HepG2 (cell line): ENCODE results near the gene CCDC93. TPM values are rescaled to one million over a fixed set of nuclear protein-coding genes. Genes with fewer than 3 reads are reported as not detected.
A peak's percentile ranks its signal among the peaks of the same experiment; 100 is the strongest.

Experiments used
- MBNL3 ChIP-seq: fragments of 250-450 bp; sonication (Bioruptor Pico); conservative IDR thresholded peaks from 2 replicates; pipeline ENCODE4 v1.8.0; 2022; ENCODE audit warnings: mild to moderate bottlenecking, inconsistent platforms
- MEF2D ChIP-seq: sonication (generic); formaldehyde crosslinking; IDR thresholded peaks from 2 replicates; pipeline ENCODE4 v1.5.1; 2020; ENCODE audit warnings: mild to moderate bottlenecking, missing genetic modification reagents
- PHF21A ChIP-seq: sonication (generic); formaldehyde crosslinking; IDR thresholded peaks from 2 replicates; pipeline ENCODE4 v1.5.0; 2020; ENCODE audit warnings: mild to moderate bottlenecking, missing genetic modification reagents
- ZMYM2 ChIP-seq: sonication (generic); formaldehyde crosslinking; IDR thresholded peaks from 2 replicates; pipeline ENCODE4 v1.8.0; 2022; ENCODE audit warnings: mild to moderate bottlenecking, missing genetic modification reagents
- ZNF550 ChIP-seq: sonication (generic); formaldehyde crosslinking; IDR thresholded peaks from 2 replicates; pipeline ENCODE4 v1.4.0; 2020; ENCODE audit warnings: mild to moderate bottlenecking, missing genetic modification reagents, borderline replicate concordance
- polyA plus RNA-seq, 8 experiments: library from polyadenylated mRNA; depleted of rRNA in 3 of 8; stranded (reverse) in 7 of 8; unstranded in 1 of 8; fragments of >200 nt; fragmentation: Illumina TruSeq in 4 of 8; extraction: Trizol in 4 of 8; gene quantifications; 2 replicates each; pipeline versions ENCODE4 v1.2.1 to v1.2.3, GENCODE V29; 2011 to 2016; ENCODE audit warnings: low read depth in 4 of 8, missing spikeins in 1 of 8, mixed read lengths in 1 of 8; ENCODE audit not compliant: insufficient read depth in 1 of 8
- total RNA-seq, 5 experiments: library from RNA; depleted of rRNA; stranded (reverse); fragments of >200 nt; fragmentation: Illumina TruSeq; extraction: Trizol; gene quantifications; 2 replicates each; pipeline ENCODE4 v1.2.3, GENCODE V29; 2016; ENCODE audit warnings: low read depth in 1 of 5
- TF ChIP-seq, protein P1 (sequence below): sonication (generic); formaldehyde crosslinking; IDR thresholded peaks from 2 replicates; pipeline ENCODE4 v1.4.0; 2020; ENCODE audit warnings: mild to moderate bottlenecking, missing genetic modification reagents
- TF ChIP-seq, protein P2 (sequence below): fragments of 450-650 bp; IDR thresholded peaks from 2 replicates; pipeline ENCODE4 v1.6.1; 2017
- TF ChIP-seq, protein P3 (sequence below): fragments of 450-650 bp; IDR thresholded peaks from 2 replicates; pipeline ENCODE4 v1.6.1; 2016
- TF ChIP-seq, protein P4 (sequence below): sonication (generic); formaldehyde crosslinking; IDR thresholded peaks from 2 replicates; pipeline ENCODE4 v1.4.0; 2020; ENCODE audit warnings: missing genetic modification reagents
- TF ChIP-seq, protein P5 (sequence below): sonication (generic); formaldehyde crosslinking; IDR thresholded peaks from 2 replicates; pipeline ENCODE4 v1.4.0; 2020; ENCODE audit warnings: missing genetic modification reagents, mild to moderate bottlenecking, borderline replicate concordance
- TF ChIP-seq, protein P6 (sequence below): sonication (generic); formaldehyde crosslinking; IDR thresholded peaks from 2 replicates; pipeline ENCODE4 v1.4.0; 2020; ENCODE audit warnings: mild to moderate bottlenecking, missing genetic modification reagents

CCDC93 gene
- total and polyA plus RNA-seq, 2 of the 13 experiments (the other 11 are each of a cell fraction or from before 2014, with no cell fraction given) = 37.2 to 53.2 TPM

DNA sequence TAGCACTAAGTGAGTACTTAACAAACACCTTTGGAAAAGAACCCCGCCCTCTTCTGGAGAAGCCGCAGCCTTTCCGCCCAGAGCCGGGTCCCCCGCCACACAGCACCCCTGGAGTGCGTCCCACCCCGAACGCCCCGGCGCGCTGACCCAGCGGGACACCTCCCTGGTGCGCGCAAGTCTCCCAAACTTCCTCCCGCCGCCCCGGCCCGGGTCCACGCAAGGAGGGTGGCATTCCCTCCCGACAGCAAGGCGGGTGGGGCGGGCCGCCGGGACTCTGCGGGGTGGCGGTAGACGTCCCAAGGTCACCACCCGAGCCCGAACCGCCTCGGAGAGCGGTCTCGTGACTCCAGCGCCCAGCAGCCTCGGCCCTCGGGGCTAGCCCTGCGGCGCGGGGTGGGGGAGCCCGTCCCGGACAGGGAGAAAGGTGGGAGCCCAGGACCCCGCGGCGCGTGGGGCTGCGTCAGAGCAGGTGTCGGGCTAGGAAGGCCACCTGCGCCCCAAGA lies 598 bp downstream of the CCDC93 start (continued):
- TF ChIP-seq, protein P1, sequence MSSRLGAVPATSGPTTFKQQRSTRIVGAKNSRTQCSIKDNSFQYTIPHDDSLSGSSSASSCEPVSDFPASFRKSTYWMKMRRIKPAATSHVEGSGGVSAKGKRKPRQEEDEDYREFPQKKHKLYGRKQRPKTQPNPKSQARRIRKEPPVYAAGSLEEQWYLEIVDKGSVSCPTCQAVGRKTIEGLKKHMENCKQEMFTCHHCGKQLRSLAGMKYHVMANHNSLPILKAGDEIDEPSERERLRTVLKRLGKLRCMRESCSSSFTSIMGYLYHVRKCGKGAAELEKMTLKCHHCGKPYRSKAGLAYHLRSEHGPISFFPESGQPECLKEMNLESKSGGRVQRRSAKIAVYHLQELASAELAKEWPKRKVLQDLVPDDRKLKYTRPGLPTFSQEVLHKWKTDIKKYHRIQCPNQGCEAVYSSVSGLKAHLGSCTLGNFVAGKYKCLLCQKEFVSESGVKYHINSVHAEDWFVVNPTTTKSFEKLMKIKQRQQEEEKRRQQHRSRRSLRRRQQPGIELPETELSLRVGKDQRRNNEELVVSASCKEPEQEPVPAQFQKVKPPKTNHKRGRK (CRISPR knock-in tag) = no peak
- TF ChIP-seq ZNF550 = 0 out of 2 replicates have a peak, but pooled peaks have one; percentile 26
- TF ChIP-seq, protein P2, sequence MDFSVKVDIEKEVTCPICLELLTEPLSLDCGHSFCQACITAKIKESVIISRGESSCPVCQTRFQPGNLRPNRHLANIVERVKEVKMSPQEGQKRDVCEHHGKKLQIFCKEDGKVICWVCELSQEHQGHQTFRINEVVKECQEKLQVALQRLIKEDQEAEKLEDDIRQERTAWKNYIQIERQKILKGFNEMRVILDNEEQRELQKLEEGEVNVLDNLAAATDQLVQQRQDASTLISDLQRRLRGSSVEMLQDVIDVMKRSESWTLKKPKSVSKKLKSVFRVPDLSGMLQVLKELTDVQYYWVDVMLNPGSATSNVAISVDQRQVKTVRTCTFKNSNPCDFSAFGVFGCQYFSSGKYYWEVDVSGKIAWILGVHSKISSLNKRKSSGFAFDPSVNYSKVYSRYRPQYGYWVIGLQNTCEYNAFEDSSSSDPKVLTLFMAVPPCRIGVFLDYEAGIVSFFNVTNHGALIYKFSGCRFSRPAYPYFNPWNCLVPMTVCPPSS = no peak
- peak; percentile 29; the same call in 1 of the 2 replicates for TF ChIP-seq MEF2D (CRISPR knock-in tag)
- TF ChIP-seq ZMYM2 (CRISPR knock-in tag) = no peak
- TF ChIP-seq, protein P3, sequence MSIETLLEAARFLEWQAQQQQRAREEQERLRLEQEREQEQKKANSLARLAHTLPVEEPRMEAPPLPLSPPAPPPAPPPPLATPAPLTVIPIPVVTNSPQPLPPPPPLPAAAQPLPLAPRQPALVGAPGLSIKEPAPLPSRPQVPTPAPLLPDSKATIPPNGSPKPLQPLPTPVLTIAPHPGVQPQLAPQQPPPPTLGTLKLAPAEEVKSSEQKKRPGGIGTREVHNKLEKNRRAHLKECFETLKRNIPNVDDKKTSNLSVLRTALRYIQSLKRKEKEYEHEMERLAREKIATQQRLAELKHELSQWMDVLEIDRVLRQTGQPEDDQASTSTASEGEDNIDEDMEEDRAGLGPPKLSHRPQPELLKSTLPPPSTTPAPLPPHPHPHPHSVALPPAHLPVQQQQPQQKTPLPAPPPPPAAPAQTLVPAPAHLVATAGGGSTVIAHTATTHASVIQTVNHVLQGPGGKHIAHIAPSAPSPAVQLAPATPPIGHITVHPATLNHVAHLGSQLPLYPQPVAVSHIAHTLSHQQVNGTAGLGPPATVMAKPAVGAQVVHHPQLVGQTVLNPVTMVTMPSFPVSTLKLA = no peak
- peak; percentile 66 for TF ChIP-seq PHF21A (CRISPR knock-in tag)
- no peak for TF ChIP-seq MBNL3 (CRISPR knock-in tag)
- TF ChIP-seq, protein P4, sequence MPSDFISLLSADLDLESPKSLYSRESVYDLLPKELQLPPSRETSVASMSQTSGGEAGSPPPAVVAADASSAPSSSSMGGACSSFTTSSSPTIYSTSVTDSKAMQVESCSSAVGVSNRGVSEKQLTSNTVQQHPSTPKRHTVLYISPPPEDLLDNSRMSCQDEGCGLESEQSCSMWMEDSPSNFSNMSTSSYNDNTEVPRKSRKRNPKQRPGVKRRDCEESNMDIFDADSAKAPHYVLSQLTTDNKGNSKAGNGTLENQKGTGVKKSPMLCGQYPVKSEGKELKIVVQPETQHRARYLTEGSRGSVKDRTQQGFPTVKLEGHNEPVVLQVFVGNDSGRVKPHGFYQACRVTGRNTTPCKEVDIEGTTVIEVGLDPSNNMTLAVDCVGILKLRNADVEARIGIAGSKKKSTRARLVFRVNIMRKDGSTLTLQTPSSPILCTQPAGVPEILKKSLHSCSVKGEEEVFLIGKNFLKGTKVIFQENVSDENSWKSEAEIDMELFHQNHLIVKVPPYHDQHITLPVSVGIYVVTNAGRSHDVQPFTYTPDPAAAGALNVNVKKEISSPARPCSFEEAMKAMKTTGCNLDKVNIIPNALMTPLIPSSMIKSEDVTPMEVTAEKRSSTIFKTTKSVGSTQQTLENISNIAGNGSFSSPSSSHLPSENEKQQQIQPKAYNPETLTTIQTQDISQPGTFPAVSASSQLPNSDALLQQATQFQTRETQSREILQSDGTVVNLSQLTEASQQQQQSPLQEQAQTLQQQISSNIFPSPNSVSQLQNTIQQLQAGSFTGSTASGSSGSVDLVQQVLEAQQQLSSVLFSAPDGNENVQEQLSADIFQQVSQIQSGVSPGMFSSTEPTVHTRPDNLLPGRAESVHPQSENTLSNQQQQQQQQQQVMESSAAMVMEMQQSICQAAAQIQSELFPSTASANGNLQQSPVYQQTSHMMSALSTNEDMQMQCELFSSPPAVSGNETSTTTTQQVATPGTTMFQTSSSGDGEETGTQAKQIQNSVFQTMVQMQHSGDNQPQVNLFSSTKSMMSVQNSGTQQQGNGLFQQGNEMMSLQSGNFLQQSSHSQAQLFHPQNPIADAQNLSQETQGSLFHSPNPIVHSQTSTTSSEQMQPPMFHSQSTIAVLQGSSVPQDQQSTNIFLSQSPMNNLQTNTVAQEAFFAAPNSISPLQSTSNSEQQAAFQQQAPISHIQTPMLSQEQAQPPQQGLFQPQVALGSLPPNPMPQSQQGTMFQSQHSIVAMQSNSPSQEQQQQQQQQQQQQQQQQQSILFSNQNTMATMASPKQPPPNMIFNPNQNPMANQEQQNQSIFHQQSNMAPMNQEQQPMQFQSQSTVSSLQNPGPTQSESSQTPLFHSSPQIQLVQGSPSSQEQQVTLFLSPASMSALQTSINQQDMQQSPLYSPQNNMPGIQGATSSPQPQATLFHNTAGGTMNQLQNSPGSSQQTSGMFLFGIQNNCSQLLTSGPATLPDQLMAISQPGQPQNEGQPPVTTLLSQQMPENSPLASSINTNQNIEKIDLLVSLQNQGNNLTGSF (CRISPR knock-in tag) = no peak
- TF ChIP-seq, protein P5, sequence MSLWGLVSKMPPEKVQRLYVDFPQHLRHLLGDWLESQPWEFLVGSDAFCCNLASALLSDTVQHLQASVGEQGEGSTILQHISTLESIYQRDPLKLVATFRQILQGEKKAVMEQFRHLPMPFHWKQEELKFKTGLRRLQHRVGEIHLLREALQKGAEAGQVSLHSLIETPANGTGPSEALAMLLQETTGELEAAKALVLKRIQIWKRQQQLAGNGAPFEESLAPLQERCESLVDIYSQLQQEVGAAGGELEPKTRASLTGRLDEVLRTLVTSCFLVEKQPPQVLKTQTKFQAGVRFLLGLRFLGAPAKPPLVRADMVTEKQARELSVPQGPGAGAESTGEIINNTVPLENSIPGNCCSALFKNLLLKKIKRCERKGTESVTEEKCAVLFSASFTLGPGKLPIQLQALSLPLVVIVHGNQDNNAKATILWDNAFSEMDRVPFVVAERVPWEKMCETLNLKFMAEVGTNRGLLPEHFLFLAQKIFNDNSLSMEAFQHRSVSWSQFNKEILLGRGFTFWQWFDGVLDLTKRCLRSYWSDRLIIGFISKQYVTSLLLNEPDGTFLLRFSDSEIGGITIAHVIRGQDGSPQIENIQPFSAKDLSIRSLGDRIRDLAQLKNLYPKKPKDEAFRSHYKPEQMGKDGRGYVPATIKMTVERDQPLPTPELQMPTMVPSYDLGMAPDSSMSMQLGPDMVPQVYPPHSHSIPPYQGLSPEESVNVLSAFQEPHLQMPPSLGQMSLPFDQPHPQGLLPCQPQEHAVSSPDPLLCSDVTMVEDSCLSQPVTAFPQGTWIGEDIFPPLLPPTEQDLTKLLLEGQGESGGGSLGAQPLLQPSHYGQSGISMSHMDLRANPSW = no peak
- TF ChIP-seq, protein P6, sequence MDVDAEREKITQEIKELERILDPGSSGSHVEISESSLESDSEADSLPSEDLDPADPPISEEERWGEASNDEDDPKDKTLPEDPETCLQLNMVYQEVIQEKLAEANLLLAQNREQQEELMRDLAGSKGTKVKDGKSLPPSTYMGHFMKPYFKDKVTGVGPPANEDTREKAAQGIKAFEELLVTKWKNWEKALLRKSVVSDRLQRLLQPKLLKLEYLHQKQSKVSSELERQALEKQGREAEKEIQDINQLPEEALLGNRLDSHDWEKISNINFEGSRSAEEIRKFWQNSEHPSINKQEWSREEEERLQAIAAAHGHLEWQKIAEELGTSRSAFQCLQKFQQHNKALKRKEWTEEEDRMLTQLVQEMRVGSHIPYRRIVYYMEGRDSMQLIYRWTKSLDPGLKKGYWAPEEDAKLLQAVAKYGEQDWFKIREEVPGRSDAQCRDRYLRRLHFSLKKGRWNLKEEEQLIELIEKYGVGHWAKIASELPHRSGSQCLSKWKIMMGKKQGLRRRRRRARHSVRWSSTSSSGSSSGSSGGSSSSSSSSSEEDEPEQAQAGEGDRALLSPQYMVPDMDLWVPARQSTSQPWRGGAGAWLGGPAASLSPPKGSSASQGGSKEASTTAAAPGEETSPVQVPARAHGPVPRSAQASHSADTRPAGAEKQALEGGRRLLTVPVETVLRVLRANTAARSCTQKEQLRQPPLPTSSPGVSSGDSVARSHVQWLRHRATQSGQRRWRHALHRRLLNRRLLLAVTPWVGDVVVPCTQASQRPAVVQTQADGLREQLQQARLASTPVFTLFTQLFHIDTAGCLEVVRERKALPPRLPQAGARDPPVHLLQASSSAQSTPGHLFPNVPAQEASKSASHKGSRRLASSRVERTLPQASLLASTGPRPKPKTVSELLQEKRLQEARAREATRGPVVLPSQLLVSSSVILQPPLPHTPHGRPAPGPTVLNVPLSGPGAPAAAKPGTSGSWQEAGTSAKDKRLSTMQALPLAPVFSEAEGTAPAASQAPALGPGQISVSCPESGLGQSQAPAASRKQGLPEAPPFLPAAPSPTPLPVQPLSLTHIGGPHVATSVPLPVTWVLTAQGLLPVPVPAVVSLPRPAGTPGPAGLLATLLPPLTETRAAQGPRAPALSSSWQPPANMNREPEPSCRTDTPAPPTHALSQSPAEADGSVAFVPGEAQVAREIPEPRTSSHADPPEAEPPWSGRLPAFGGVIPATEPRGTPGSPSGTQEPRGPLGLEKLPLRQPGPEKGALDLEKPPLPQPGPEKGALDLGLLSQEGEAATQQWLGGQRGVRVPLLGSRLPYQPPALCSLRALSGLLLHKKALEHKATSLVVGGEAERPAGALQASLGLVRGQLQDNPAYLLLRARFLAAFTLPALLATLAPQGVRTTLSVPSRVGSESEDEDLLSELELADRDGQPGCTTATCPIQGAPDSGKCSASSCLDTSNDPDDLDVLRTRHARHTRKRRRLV = no peak
